GM19025 (cell line): ENCODE results near the gene SMARCD2.
A peak's percentile ranks its signal among the peaks of the same experiment; 100 is the strongest.

Experiments
- ATAC-seq: cut with Tn5 transposase; IDR thresholded peaks from one replicate; pipeline ENCODE4 v1.9.1; 2021; ENCODE audit warnings: mild to moderate bottlenecking, low read depth, moderate library complexity; ENCODE audit not compliant: unreplicated experiment

SMARCD2 gene

DNA sequence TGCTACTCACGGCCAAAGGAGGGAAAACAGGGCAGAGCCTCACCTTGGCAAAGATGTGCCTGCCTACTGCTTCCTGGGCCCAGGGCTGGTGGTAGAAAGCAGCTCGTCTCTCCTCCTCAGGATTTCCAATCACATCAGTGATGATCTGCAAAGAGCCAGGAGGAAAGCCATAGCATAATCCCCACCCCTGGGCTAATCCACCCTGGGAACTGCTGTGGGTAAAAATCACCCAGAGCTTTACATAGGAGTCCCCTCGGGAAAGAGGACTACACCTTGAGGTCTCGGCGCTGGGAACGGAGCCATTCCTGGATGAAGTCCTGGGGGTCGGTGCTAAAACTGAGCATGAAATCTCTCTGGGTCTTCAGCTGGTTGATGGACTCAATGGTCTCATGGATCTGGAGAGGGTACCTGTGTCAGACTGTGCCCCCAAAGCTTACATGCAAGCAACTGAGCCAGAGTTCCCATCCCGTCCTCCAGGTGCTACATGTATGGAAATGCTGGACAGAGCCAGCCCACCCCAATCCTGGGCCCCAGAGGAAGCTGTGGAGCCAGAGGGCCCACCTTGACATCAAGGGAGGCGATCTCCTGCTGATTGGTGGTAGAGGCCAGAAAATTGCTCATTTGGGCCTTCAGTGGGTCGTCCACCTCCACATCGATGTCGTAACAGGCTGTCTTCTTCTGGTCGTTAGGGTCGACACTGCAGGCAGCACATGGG, 9.3 kb downstream of the SMARCD2 start:
- ATAC-seq, result no peak

DNA sequence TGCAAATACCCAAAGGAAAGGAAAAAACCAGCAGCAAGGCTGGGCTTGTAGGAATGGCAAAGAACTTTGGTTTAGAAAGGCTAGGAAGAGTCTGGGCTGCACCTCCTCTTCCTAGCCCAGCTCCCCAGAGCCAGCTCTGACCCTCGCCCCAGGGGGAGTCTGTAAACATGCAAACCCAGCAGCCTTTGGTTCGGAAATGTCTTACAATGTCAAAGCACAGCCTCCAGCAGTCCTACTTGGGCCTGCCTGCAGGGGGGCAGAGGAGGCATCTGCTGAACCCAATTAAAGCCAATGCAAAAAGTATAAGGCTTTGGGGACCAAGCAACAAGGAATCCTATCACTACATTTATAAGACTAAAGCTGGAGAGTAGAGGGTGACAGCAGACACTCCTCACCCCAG, 10.0 kb downstream of the SMARCD2 start:
- no peak for ATAC-seq

DNA sequence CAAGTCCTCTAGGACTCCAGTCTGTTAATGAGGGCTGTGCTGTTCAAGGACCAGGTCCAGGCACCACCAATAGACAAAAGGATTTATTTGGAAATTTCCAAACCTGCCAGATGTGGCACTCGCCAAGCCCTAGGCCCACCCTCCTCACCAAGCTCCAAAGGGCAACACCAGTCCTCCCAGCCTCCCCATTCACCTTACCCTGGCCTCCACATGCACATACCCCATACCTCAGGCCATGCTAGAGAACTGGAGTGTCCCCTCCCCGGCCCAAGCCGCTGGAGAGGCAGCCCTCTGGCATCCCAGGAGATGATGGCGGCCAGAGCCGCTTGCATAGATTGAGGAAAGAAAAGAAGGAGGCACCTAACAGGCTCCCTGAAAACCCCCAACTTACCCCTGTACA, 10.5 kb downstream of the SMARCD2 start:
- no peak for ATAC-seq

DNA sequence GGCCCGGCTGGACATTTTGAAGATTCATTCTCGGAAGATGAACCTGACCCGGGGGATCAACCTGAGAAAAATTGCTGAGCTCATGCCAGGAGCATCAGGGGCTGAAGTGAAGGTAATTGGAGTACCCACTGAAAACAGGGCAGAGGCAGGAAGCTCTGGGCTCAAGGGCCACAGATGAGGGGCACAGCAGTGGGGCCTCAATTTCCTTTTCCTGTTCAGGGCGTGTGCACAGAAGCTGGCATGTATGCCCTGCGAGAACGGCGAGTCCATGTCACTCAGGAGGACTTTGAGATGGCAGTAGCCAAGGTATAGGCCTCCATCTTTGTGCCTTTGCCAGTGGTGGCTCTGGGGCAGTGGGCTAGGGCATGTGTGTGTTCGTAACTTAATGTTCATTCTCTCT, 11.0 kb downstream of the SMARCD2 start:
- no peak for ATAC-seq

DNA sequence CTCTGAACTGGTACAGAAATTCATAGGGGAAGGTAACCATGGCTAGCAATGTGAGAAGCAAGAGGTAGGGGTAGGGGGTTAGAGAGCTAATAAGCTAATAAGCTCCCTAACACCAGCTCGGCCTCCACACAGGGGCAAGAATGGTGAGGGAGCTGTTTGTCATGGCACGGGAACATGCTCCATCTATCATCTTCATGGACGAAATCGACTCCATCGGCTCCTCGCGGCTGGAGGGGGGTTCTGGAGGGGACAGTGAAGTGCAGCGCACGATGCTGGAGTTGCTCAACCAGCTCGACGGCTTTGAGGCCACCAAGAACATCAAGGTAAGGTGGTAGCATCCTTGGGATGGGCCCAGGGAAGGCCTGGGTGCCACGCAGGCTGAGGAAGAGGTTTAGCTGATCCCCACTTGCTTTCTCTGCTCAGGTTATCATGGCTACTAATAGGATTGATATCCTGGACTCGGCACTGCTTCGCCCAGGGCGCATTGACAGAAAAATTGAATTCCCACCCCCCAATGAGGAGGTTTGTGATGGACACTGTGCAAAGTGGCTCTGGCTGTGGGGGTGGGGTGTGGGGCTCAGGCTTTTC, 11.5 kb downstream of the SMARCD2 start:
- ATAC-seq, result no peak

DNA sequence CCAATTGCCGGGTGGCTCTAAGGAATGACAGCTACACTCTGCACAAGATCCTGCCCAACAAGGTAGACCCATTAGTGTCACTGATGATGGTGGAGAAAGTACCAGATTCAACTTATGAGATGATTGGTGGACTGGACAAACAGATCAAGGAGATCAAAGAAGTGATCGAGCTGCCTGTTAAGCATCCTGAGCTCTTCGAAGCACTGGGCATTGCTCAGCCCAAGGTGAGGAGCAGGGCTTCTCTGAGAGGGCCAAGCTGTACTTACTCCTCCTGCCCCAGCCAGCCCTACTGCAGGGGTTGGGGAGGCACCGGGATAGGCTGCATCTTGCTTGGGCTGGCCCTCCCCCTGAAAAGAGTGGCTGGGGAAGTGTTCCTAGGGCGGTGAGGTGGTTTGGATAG, 12.2 kb downstream of the SMARCD2 start:
- no peak for ATAC-seq

DNA sequence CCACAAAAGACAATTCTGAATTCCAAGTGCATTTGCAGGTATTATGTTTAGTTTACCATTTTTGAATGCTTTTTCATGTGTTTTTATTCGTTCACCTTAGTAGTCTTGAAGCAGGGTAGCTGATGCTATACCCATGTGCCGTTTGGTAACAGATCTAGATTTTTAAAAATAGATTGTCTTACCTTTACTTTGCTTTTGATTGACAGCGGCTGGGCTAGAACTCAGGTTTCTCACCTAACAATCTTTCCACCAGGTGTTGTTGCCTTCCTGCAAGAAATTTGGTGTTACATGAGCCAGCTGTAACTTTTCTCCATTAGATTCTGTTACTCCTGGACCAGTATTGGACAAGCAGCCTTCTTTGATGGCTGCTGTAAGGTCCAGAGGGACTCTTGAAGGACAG, 13.5 kb downstream of the SMARCD2 start:
- ATAC-seq, result no peak

DNA sequence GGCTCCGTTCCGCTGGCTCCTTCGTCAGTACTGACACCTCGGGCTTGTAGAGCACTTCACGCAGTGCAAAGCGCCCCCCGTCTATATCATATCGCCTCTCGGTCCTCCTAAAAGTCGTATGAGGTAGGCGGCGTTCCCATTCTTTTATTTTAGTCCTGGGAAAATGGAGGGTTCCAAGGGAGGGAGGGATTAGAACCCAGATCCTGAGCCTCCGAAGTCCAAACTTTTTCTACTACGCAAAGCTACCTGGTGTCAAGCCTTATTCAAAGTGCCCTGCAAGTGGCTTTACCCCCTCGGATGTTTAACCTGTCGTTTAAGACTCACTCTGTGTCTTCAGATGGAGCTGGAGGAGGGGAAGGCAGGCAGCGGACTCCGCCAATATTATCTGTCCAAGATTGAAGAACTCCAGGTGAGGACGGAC, 14.7 kb downstream of the SMARCD2 start:
- ATAC-seq, result no peak

DNA sequence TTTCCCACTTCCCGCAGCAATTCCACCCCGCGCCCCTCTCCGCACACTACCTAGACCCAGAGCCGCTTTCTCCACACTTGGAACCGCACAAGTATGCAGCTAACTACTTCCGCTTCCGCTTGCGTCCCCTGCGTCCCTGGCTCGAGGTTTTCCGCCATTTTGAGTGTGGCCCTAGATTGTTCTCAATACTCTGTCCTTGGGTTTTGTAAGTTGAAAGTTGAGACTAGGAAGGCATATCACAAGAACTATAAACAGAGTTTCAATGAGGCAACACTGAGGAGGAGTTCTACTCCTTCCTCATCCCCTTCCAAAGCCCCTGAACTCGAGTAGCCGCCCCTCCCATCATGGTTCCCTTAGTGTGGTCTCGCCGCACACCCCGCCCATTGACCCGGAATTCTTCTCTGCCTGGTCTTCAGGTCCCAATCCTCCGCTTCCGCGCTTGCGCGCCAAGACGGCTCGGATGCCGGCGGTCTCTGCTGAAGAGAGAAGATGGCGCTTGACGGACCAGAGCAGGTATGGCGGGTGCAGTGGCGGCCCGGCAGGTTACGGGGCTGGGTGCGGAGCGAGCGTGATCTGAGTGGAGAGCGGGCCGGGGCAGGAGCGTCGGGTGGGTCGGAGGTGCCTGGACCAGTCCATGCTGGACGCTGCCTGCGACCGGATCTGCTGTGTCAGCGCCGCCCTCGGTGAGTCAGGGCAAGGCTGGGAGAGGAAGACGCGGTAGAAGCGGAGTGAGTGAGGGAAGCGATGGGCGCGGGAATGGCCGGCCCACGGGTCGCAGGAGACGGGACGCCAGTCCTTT, 15.3 kb downstream of the SMARCD2 start, which contains the start of the genes FTSJ3 and PSMC5:
FTSJ3 (minus strand) TSS at position 662 of the 799 bp plus-strand sequence. CDS start 761 bp downstream, outside the sequence.
PSMC5 (plus strand) TSS at position 430 of the 799 bp plus-strand sequence; CDS start at position 490, 60 bp downstream.
- peak; percentile 89 for ATAC-seq

DNA sequence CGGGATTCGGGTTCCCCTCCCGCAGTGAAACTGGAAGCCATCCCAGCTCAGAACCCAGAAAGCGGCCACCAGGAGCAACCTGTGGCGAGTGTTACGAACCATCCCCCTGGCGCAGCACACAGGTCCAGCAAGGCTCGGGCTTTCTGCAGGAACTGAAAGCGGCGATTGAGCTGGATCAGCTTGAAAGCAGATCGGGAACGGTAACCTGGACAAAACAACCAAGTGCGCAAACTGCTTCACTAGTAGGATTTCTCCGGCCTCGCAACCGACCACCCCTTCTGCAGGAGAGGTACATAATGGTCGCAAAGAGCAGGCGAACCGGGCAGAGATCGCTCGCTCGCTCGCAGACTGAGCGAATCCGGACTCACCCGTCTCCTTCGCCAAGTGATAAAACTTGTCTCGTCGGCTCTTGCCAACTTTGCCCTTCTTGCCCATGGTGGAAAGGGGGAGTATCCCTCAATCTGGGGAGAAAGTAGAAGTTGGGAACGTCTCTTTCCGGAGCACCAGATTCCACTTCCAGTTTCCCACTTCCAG, 15.9 kb downstream of the SMARCD2 start:
- ATAC-seq, result no peak

DNA sequence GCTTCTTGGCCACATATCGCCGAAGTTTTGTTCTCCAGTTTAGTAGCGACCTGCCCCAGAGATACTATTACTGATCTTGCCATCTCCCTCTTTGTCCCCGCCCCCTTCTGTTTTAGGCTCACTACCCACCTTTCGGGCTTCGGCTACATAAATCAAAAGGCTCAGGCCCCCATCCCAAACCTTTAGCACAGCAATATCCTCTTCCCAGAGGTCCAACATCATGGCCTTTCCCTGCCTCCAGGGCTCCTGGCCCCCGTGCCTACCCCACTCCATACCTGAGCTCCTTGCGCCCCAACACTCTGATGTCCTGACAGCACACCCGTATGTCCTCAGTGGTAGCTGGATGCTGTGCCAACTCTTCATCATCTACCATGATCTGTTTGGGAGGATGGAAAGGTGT, 18.1 kb downstream of the SMARCD2 start:
- ATAC-seq, result no peak

DNA sequence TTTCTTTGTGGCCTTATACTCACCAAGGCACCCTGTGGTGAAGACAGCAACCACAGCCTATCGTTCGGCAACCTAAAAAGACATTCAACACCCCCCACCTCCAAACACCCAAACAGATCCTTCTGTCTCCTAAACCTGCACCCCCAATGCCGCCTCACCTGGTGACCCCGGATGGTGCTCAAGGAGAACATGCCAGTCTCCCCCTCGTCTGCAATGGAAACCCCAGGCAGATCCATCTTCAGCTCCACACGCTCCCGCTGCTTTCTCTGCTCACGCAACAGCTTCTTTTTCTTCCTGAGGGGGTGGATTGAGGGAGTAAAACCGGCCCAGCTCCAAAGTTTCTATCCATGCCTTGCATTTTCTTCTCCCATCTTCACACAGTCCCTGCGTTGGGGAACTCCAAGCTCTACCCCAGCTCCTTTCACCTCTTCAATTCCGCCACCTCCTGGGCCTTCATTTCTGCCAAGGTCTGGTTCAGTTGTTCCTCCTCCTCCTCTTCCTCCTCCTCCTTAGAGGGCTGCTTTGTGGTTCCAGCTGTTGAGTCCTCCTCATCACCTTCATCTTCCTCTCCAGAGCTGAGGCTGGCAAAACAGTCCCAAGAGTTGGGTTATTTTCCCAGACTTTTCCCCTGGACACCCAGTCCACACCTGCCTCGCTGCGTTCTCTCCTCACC, 18.7 kb downstream of the SMARCD2 start:
- no peak for ATAC-seq

DNA sequence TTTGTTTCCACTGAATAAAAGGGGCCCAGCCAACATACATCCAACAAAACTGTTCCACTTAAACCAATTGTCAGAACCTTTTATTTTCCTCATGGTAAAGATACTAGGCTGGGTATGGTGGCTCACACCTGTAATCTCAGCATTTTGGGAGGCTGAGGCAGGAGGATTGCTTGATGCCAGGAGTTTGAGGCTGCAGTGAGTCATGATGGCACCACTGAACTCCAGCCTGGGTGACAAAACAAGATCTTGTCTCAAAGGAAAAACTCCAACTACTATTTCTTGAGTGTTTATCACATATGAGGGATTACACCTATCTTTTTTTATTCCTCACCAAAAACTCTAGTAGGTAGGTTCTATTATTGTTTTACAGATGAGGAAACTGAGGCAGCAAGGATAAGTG, 19.9 kb downstream of the SMARCD2 start:
- no peak for ATAC-seq

DNA sequence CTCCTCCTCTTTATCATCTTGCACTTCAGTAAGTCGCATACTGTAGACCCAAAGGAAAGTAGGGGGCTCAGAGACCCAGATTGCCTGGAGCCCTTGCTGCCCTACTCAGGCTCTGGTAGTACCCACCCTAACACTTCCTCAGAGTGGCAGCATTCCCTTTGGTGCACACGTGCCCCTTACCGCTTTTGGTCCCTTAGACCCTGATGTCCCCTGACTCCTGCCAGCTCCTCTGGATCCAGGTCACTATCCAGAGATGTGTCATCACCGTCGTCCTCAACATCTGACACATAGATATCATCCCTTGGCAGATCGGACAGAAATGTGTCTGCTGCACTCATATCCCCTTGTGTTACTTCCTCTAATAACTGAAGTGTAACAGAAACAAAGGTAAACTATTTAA, 20.7 kb downstream of the SMARCD2 start:
- ATAC-seq, result no peak

DNA sequence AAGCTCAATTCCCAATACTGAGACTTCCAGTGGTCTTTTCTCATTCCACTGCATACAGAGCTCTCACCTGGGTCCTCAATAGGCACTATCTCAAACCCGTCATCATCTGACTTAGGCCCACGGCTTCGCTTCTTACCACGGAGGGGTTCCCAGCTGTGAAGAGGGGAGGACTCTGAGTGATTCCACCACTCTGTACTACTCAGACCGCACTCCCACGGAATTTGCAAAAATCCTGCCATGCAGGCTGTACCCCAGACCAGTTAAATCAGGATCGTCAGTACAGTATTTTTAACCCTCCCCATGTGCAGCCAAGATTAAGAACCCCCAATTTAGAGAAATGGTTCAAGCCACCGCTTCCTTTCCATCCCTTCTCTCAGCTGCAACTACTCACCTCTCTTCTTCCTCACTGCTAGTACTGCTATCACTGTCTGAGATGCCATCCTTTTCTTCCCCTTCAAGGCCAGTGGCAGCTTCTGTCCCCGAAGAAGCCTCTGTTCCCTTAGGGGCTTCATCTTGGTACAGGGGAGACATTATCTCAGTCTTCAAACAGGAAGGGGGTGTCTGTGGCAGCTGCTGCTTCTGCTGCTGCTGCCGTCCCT, 21.4 kb downstream of the SMARCD2 start:
- ATAC-seq, result no peak

DNA sequence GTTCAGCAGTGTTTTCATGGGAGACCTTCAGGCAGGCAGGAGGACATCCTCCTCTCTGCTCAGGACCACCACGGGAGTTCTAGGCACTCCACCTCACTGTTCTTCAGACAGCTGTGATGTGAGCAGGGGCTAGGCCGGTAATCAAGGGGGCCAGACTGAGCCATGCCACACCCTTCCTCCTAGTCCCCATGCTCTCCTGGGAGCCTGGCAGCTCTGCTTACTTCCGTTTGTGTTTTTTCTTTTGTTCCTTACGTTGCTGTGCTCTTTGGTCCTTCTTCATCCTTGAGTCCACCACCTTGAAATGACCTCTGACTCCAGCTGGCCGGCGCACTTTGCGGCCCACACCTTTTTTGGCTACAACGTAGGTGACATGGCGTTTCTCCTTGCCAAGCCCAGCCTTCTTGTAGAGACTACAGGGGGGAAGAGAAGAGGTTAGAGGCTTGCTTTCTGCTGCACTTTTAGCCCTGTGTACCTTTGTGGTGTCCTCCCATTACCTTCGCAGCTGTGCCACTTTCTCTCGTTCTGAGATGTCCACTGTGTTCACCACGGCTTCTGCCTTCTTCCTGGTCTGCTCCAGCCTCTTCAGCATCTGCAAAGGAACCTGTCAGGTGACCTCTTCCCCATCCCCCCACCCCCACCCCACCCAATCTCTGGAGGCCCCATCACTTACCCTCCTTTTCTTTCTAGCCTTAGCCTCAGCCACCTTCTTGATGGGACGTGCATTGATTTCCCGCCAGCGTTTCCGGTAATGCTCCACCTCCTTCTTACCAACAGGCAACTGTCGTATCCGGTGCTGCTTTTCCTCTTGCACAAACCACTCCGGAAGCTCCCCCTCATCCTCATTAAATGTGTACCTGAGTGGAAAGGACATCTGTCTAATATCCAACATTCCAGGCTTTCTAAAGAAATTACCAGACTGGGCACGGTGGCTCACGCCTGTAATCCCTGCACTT, 22.6 kb downstream of the SMARCD2 start:
- ATAC-seq, result no peak

DNA sequence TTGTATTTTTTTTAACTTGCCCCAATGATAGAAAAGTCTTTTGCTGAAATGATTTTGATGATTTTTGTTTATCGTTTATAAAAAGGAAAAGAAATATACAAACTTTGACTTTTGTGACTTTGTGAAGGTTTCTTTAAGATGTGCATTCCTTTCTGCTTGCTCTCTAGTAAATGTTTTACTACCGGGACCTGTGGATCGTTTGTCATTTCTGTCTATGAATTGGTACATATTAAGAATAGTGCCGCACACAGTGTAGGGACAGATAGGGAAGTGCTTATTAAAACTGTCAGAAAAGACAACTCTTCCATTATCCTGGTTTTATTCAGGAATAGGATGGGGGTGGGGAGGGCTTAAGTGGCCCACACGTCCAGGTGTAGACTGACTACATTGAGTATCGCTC, 23.4 kb downstream of the SMARCD2 start:
- no peak for ATAC-seq

DNA sequence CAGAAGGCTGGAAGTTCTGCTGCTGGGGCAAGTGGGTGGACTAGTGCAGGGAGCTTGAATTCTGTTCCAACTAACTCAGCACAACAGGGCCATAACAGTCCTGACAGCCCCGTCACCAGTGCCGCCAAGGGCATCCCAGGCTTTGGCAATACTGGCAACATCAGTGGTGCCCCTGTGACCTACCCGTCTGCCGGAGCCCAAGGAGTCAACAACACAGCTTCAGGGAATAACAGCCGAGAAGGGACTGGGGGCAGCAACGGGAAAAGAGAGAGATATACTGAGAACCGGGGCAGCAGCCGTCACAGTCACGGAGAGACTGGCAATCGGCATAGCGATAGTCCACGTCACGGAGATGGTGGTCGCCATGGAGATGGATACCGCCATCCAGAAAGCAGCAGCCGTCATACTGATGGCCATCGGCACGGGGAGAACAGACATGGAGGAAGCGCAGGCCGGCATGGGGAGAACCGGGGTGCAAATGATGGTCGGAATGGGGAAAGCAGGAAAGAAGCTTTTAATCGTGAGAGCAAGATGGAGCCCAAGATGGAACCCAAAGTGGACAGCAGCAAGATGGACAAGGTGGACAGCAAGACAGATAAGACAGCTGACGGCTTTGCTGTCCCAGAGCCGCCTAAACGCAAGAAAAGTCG, 24.6 kb downstream of the SMARCD2 start:
- no peak for ATAC-seq

DNA sequence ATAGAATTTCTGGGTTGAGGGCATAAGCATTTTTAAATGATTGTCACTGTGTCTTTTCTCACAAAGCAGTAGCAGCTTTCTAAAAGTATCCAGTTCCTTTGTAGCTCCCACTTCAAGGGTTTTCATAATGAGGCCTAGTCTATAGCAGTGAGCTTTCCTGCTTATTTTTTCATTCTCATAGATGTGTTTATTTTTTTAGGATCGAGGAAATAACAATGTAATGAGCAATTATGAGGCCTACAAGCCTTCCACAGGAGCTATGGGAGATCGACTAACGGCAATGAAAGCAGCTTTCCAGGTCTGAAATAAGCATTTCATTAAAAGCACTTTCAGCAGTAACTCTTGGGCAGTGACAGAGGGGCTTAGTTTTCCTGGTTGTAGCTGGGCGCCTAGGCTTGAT, 25.8 kb downstream of the SMARCD2 start:
- ATAC-seq, result no peak
